Skeletal muscle cell (primary cell): ENCODE results near the gene CTSD.
"Not testable (repeated sequence)": the region's sequence is repeated elsewhere in the genome, so short reads cannot be mapped to it uniquely, and the experiment has no call there.

Experiments used
- DNase-seq: peaks from one replicate; pipeline ENCODE4 v3.0.0-alpha.2; 2010; ENCODE audit warnings: low read depth
- H3K4me3 ChIP-seq: 2 replicates; pipeline ENCODE4 v1.5.1; 2011; ENCODE audit warnings: low read depth, mild to moderate bottlenecking, control low read depth, low read length, moderate library complexity

CTSD gene

GRCh38 chr11:1772270-1773130, 8.8 kb upstream of the CTSD start:
- no peak overlapping the region for H3K4me3 ChIP-seq
- peak; percentile 92 for DNase-seq

DNA sequence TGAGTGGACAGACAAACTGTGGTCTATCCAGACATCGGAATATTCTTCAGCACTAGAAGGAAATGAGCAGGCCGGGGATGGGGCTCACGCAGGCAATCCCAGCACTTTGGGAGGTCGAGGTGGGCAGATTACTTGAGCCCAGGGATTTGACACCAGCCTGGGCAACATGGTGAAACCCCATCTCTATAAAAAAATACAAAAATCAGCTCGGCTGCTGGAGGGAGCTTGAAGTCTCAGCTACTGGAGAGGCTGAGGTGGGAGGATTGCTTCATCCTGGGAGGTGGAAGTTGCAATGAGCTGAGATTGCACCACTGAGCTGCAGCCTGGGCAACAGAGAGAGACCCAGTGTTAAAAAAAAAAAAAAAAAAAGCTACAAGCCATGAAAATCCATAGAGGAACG, 8.0 kb upstream of the CTSD start:
- peak; percentile 61 for DNase-seq
- H3K4me3 ChIP-seq = no peak overlapping the region

GRCh38 chr11:1771273-1771672, 7.5 kb upstream of the CTSD start:
- no peak overlapping the region for H3K4me3 ChIP-seq
- no peak for DNase-seq

DNA sequence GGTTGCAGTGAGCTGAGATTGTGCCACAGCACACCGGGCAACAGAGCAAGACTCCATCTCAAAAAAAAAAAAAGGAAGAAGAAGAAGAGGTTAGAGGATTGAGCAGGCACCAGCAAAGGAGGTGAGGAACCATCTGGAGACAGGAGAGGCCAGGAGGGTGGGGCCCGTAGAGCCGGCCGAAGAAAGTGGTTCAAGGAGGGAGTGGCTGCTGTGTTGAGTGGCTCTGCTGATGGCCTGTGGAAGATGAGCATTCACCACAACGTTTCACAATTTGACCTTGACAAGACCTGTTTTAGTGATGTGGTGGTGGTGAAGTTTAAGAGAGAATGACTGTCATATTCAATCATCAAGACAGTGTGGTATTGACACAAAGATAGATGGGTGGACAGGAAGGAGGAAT, 6.8 kb upstream of the CTSD start:
- no peak overlapping the region for H3K4me3 ChIP-seq
- DNase-seq = no peak

DNA sequence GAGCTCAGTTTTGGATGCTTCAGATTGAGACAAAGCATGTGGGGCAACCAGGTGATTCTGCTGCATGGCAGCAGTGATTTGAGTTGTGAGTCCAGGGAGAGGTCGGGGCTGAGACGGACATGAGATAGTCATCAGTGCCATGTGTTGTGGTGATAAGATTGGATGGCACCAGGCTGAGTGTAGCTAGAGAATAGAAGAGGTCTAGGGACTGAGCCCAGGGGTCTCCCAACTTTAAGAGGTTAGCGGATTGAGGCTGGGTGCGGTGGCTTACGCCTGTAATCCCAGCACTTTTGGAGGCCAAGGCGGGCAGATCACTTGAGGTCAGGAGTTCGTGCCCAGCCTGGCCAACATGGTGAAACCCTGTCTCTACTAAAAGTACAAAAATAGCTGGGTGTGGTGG, 6.3 kb upstream of the CTSD start:
- no peak overlapping the region for H3K4me3 ChIP-seq
- DNase-seq = no peak

GRCh38 chr11:1769304-1769936, 5.7 kb upstream of the CTSD start:
- DNase-seq, H3K4me3 ChIP-seq: not testable (repeated sequence)

- no peak for DNase-seq
Observed at GRCh38 chr11:1768141-1768469, 4.4 kb upstream of the CTSD start.

DNA sequence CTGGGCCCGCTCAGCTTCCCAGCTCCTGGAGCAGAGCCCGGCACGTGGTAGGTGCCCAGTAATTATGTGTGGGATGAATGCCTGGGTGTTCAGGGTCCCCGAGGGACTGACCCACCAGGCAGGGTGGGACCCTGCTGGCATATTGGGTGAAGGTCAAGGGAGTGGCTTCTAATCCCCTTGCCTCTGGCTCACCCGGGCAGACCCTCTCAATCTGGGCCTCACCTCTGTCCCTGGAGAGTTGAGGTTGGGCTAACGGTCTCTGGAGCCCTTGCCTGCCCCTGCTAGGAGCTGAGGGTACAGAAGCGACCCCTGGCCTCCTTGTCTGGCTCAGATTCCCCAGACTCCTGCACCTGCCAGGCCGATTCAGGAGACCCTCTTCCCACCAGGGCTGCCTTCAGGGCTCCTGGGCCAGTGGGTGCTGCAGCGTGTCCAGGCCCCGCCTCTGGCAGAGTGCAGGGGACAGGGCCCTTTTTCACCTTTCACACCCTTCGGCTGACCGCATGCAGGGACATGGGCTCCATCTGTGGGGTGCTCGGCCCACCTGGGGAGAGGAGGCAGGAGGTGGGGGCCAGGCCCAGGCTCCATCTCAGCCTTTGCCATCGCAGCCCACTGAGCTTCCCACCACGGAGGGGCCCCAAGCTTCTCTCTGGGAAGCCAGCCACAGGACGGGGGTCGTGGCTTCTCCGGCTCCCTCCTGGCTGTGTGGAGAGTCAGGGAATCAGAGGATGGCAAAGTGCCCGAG, 3.8 kb upstream of the CTSD start:
- no peak for DNase-seq
- H3K4me3 ChIP-seq = no peak overlapping the region

More at GRCh38 chr11:1768141-1768469, 4.4 kb upstream of the CTSD start:
- no peak overlapping the region for H3K4me3 ChIP-seq

DNA sequence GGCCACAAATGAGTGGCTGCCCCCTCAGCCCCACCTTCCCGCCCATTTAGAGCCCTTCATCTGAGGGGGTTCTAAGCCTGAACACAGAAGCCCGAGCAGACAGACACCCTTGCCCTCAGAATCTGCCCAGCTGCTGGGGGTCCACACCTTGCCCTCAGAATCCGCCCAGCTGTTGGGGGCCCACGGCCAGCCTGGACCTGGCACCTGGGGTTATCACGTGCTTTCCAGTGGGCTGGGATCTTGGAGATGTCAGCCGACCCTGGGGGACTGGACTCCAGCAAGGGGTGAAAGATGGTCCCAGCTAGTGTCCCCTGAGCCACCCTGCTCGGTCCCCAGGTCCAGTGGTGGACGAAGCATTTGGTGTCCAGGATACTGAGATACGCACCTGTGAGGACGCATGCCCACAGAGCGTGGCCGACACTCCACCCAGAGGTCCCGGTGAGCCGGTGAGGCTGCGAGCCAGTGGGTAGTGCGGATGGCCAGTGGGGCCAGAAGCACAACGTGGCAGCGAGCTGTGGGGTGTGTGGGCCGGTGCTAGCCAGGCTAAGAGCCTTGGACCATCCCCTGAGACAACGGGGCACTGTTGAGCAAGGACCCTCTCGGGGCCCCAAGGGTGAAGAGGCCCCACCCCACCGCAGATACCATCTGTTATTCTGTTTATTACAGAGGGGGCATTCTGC, 3.1 kb upstream of the CTSD start:
- no peak overlapping the region for H3K4me3 ChIP-seq
- DNase-seq = no peak

GRCh38 chr11:1765871-1766718, 2.4 kb upstream of the CTSD start:
- DNase-seq = no peak
- H3K4me3 ChIP-seq = no peak overlapping the region

DNA sequence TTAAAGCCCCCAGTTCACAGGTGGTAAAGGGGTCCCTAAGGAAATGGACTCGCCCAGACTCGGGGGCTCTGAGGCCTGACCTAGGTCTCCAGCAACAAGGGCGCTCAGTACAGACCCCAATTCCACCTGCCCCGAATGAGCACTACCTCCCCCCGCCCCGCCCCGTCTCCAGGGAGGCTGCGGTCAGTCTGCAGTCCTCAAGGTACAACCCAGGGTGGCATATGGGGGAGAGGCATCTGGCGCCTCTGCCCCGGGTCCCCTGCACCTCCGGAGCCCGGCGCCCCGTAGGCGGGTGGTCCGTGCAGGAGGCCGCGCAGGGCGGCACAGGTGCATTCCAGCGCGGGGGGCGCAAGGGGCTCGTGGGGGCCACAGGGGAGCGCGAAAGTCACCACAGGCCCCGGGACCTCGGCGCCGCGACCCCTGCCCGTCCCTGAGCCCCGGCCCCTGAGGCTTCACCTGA, 361 bp downstream of the CTSD start:
- DNase-seq = no peak
- peak overlapping the region; percentile 86 for H3K4me3 ChIP-seq

DNA sequence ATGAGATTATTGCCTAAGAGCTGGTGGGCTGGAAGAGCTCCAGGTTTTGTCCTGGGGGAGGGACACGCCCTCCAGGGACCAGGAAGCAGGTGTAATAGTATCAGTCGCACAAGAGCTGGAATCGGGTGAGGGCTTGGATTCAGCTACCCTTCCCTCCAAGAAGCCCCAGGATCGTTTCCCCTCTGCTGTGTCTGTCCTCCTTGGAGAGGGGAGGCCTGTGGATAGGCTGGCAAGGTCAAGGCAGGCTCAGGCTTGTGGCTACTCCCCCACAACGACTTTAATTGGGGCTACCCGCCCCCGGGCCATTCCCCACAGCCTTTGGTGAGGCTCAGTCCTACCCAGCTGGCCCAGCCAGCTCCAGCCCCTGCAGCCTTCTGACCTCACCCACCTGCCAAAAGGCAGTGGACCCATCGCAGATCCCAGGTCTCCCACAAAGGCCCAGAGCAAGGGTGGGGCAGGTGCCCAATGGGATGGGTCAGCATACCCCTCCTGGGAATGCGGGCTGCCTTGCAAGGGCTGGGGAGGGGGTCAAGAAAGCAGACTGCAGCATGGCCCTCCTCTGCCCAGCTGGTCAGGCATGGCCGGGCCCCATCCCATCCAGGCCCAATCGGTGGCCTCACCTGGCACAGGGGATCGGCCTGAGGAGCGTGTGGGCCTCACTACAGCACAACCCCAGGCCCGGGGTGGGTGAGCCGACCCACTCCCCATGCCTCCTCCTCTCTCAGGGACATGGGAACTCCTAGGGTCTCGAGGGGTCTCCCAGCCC, 1.0 kb downstream of the CTSD start:
- H3K4me3 ChIP-seq = peak overlapping the region; percentile 86
- no peak for DNase-seq

DNA sequence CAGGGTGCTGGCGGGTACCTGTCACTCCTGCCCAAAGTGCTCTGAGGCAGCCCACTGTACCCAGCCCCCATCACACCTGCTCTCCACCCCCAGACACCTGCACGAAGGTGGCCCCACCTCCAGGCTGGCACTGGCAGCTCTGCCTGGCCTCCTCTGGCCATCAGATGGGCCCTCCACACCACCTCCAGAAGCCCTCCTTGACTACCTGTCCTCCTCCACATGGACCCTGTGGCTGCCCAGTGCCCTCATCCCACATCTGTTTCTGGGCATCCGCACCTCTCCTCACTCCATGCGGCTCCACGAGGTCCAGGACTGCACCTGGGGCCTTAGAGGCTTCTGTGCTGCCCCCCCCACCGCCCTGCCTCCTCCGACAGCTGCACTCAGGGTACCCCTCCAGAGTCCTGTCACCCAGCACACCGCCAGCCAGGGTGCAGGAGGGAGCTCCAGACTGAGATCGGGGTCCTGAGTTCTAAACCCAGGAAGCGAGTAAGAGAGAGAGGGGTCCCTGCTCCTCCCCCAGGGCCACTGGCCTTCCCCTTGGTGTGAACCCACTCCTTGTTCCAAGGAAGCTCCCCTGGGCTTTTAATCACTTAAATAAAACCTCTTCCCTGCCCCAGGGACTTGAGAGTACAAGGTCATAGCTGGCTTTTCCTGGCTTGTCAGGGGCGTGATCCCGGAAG, 1.7 kb downstream of the CTSD start:
- H3K4me3 ChIP-seq = no peak overlapping the region

GRCh38 chr11:1761110-1761856, 2.4 kb downstream of the CTSD start:
- DNase-seq = no peak
- H3K4me3 ChIP-seq = no peak overlapping the region

More for the DNA sequence above, 1.7 kb downstream of the CTSD start:
- no peak for DNase-seq

DNA sequence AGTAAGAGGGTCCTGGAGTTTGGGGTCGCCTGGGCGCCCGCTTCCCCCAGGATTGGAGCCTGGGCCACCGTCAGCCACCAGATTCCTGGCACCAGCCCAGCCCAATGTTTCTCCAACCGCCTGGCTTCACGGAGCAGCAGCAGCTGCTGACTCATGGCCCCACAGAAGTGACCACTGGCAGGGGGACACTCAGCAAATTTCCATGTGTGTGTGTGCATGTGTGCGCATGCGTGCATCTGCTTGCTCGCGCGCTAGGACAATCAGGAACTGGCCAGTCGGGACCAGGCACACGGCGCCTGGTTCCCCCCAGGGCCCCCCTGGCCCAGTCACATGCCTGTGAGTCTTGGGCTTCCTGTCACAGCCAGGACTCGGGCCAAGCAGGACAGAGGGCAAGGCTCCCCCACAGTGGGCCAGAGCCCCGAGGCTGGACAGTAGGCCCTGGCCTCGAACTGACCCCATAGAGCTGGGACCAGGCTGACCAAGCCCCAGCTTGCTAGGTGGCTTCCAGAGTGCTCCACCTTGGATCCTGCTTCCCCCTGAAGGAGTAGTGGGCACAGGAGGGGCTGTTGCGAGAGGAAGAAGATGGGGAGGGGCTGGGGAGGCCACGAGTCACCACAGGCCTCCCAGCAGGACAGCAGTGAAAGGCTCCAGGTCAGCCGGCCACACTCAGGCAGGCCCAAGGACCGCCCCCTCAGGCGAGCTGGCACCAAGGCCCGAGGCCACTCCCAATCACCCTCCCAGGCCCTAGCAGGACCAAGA, 3.2 kb downstream of the CTSD start:
- H3K4me3 ChIP-seq = no peak overlapping the region

GRCh38 chr11:1759851-1760220, 3.9 kb downstream of the CTSD start:
- no peak for DNase-seq
- no peak overlapping the region for H3K4me3 ChIP-seq

More for the DNA sequence above, 3.2 kb downstream of the CTSD start:
- DNase-seq = no peak
